Vagina (tissue), 2 donors: ENCODE data around the gene CPB1.

Experiments
- POLR2A ChIP-seq, 2 donors: fragments of 450-650 bp; IDR thresholded peaks; one replicate each; pipeline ENCODE4 v1.6.1; 2017; ENCODE audit warnings: antibody characterized with exemption in 2 of 2, mild to moderate bottlenecking in 2 of 2, moderate library complexity in 2 of 2
- TF ChIP-seq, protein P1 (sequence below), 3 experiments: fragments of 450-650 bp in 2 of 3; fragments of 200-600 bp in 1 of 3; sonication (generic) in 1 of 3; IDR thresholded peaks; one replicate each; pipeline ENCODE4 v1.5.1; 2017 to 2019; ENCODE audit warnings: antibody characterized with exemption in 3 of 3, mild to moderate bottlenecking in 2 of 3, moderate library complexity in 2 of 3

DNA sequence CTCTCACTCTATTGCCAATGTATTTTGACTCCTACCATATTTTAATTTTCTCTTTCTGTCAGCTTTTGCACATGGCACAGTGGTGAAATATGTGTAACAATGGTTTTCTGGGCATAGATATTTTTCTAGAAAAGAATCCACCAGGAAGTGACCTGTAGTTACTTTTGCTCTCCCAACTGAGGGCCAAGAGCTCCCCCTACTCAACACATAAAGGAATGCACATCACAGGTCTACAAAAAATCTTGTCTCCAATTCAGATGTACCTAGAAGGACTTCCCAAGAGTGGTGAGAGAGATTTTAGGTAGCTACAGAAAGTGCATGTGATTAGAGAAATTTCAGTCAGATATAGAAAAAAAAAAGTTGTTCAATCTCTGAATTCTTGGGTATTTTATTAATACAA lies 53.1 kb downstream of the CPB1 start:
- TF ChIP-seq POLR2A (IDR thresholded peaks at IDR 0.05), result no peak
- TF ChIP-seq, protein P1, sequence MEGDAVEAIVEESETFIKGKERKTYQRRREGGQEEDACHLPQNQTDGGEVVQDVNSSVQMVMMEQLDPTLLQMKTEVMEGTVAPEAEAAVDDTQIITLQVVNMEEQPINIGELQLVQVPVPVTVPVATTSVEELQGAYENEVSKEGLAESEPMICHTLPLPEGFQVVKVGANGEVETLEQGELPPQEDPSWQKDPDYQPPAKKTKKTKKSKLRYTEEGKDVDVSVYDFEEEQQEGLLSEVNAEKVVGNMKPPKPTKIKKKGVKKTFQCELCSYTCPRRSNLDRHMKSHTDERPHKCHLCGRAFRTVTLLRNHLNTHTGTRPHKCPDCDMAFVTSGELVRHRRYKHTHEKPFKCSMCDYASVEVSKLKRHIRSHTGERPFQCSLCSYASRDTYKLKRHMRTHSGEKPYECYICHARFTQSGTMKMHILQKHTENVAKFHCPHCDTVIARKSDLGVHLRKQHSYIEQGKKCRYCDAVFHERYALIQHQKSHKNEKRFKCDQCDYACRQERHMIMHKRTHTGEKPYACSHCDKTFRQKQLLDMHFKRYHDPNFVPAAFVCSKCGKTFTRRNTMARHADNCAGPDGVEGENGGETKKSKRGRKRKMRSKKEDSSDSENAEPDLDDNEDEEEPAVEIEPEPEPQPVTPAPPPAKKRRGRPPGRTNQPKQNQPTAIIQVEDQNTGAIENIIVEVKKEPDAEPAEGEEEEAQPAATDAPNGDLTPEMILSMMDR (IDR thresholded peaks at IDR 0.05), result no peak
